HG02870 (cell line): ENCODE measurements around the gene DLG1.

ENCODE experiments used
- ATAC-seq: cut with Tn5 transposase; IDR thresholded peaks from one replicate; pipeline ENCODE4 v1.9.1; 2021; ENCODE audit warnings: mild to moderate bottlenecking, moderate library complexity; ENCODE audit not compliant: unreplicated experiment

DLG1 gene

DNA sequence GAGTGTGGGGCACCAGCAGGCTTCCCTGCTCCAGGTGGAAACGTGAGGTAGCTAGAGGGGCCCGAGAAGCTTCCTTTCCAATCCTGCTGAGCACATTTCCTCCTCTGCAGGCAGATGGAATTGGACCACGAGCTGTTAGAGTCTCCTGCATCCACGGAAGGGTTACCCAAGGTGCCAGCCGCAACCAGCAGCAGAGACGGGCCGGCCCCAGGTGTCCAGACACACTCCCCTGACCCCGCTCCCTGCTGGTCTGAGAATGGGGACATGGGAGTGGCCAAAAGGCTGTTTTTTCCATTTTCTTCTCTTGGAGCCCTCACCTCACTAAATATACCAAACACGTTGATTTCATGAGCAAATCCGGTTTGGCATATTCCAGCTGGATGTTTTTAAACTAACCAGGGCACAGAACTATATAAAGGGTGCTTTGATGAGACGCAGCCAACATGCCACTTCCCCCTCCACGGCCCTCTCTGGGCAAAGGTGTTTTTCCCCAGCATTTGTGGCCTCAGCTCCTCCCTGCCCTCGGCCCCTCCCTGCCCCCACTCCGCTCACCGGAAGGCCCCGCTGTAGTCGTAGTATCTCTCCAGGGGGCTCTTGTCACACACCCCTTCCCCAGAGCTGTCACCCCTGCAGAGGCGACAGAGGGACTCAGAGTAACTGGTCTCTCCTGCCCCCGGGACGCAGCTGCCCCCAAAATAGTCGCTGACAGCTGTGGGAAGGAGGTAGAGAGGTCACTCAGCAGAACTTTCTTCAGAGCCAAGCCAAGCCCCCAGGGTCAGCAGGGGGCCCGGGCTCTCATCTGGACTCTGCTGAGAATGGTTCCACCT lies 275.8 kb downstream of the DLG1 start:
- ATAC-seq: no peak

DNA sequence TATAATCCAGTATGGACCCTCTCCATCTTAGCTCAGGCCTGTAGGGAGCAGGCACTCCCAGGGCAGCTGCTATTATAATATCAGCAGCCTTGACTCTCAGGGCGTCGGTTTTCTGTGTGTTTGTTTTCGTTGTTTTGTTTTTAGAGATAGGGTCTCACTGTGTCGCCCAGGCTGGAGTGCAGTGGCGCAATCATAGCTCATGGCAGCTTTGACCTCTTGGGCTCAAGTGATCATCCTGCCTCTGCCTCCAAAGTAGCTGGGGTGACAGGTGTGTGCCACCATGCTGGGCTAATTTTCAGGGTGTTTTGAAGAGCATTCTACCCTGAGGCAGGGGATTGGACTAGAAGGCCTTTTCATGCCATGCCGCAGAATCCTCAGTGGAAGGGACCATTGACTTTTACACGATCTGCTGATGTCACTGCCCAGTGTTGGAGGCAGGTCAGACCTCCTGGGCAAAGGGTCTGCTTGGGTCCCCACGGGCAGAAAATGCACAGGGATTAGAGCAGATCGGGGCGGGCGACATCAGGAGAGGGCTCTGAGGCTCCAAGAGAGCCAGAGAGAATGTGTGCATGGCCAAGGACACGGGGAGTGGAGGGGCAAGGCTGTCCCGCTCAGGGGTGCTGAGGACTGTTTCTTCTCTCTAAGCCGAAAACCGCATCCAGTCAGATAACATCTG lies 276.5 kb downstream of the DLG1 start:
- no peak for ATAC-seq

DNA sequence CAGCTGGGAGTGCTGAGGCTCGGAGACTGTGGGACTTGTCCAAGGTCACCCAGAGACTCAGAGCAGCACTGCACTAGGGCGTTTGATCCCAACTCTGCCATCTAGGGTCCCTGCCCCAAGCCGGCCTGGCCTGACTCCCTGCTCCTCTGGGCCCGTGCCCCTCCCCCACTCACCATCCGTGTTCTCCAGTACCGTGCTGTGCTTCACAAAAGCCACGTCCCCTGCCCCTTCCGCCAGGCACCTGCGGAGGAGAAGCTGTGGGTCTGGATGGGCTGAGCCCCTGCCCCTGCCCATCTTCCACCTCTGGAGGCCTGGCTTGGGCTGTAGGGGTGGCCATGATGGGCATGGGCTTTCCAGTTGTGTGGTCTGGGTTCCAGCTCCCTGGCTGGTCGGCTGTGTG lies 277.2 kb downstream of the DLG1 start:
- no peak for ATAC-seq

DNA sequence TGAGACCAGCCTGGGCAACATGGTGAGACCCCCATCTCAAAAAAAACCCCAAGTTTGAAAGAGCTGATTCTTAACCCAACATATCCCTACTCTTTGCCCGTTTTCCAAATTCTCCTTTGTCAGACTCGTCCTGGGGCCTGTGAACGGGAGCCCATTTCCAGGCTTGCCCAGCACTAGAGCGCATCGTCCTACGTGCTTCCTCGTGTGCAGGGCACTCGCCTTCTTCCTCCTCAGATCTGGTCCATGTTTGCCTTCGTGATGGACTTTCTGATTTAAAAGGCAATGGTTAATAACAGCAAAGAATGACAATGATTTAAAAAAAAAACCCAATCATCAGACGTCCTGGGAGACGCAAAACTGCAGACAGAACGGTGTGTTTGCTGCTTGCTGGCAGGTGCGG lies 278.9 kb downstream of the DLG1 start:
- ATAC-seq: no peak

DNA sequence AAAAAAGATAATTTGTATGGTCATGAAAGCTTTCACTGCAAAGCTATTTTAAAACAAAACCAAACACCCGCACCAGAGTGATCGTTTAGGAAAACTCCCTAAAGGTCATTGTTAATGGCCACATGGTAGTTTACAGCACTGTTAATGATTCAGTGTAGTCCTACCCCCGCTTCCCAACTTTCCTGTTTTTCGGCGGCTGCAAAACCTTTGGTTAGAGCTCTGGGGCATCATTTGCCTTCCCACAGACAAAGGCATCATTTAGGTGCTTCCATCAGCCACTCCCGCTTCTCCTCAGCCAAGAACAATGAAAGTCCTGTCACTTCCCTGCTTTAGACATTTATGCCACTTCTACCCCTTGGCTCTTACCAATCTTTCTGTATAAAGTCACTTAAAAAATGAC lies 279.4 kb downstream of the DLG1 start:
- no peak for ATAC-seq

DNA sequence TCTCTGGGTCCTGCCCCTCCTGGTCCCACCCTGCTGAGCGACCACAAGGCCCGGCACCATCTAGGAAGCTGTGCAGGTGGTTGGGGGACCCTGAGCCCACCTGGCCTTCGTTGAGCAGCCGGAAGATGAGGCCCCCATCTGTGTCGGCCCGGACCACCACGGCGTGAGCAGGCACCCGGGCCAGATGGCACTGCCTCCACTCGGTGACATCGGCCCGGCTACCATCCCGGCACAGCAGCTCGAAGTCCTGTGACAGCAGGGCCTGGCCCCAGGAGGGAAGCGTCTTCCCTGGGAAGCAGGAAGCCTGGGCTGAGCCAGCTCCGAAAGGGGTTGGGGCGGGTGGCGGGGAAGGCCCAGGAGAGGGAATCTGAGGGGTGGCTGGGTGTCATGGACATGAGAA lies 281.4 kb downstream of the DLG1 start:
- no peak for ATAC-seq

DNA sequence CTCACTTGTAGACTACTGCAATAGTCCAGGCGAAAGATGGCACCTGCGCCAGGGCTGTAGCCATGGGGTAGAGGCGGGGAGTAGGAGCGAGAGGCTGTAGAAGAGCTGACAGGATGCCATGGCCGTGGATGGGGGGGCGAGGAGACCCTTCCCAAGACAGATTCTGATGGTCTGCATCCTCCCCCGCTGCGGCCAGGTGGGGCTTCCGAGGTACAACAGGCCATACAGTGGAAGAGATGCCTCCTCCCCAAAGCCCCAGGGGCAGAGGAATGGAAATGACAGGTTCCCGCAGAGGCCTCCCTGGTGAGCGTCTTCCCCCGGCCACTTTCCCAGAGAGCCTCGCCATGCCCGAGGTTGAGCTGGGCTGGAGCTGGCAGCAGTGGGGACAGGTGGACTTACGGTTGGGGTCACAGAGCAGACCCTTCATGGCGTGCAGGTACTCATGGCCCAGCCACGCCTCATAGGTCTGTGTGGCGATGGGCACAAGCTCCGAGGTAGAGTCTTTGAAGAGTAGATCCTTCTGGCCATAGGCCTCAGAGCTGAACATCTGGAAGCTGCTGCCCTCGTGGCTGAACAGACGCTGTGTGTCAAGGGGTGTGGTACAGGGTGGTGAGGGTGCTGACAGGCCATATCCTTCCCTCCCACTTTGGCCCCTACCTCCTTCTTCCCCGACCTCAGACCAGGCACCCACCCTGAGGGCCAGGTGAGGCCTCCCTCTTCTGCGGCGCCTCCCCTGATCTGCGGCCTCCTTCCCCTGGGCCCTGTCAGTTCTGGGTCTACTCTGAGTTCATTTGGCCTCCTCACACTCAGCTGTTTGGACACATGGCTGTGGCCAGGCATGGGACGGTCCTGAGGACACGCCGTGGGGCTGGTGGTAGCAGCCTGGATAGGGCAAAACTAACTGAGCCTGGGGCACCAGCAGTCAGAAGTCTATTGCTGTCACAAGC lies 282.3 kb downstream of the DLG1 start:
- ATAC-seq: no peak

DNA sequence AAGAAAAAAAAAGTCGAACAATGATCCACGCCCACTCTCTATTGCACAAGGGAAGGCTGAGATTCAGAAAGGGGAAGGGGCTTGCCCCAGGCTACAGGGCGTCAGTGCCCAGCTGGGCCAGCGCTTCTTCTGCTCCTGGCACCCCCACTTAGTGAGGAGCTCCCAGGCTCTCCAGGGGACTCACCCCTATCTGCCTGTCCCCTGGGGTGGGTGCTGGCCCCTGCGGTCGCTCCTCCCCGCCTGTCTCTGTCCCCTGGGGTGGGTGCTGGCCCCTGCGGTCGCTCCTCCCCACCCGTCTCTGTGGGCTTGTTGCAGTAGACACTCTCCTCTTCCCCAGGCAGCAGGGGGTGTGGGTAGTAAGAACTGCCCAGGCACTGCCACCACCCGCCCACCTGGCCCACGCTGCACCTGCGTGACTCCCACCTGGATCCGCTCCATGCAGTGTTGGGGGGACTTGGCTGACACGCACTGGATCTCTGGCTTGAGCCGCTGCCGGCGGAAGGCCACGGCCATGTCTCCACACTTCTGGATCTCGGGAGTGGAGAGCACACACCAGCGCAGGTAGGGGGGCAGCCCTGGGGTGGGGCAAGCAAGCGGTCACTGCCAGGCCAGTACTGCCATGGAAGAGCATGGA lies 283.4 kb downstream of the DLG1 start:
- ATAC-seq: no peak

DNA sequence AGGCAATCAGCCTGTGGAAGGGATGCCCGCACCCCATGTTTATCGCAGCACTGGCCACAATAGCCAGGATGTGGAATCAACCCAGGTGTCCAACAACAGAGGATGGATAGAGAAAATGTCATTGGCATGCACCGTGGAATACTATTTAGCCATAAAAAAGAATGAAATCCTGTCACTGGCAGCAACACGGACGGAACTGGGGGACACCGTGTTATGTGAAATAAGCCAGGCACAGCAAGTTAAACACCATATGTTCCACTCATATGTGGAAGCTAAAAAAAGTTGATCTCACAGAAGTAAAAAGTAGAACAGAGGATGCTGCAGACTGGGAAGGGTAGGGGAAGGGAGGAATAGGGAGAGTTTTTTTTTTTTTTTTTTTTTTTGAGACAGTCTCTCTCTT lies 284.4 kb downstream of the DLG1 start:
- no peak for ATAC-seq

DNA sequence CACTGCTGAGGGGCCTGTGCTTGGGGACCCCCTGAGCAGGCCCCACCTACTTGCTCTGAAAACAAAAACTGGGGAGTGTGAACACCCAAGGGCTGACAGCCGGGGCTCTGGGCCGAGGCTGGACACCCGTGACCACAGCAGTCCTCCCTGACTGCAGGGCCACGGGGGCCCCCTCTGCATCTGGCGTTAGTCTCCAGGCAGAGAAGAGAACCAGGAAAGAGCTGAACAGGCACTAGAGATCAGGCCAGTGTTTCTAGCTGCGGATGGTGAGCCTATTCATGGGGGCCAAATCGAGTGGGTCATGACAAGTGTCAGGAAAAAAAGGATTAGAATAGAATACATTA lies 285.9 kb downstream of the DLG1 start:
- ATAC-seq: no peak

DNA sequence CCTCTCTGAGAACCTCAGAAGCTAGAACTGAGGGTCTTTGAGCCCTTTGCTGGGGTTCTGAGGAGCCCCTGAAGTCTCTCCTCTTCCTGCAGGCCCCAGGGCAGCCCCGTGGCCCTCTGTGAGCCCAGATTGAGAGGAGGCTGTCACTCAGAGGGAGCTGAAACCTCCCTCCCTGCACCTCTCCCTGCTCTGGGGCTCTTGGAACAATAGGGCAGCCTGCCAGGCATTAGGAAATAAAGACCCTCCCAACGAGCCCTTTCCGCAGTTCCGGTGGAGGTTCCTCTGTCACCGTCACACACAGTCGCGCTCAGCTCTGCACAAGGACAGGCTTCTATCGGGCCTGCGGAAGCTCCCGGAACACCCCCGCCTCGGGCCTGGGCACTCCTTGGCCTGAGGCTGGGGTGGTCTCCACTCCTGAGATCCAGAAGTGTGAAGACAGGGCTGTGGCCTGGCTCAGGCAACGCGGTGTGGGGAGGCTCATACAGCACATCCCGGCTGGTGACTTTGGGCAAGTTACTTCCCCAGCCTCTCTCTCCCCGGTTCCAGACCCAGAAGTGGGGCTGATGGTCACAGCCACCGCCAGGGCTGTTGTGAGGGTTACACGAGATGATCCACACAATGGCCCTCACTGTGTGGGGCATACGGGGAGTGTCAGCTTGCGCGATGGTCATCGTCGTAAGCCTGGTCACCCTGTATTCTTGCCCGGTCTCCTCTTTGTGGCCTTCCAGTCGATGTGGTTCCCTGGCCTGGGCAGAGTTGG lies 286.5 kb downstream of the DLG1 start:
- ATAC-seq: no peak

DNA sequence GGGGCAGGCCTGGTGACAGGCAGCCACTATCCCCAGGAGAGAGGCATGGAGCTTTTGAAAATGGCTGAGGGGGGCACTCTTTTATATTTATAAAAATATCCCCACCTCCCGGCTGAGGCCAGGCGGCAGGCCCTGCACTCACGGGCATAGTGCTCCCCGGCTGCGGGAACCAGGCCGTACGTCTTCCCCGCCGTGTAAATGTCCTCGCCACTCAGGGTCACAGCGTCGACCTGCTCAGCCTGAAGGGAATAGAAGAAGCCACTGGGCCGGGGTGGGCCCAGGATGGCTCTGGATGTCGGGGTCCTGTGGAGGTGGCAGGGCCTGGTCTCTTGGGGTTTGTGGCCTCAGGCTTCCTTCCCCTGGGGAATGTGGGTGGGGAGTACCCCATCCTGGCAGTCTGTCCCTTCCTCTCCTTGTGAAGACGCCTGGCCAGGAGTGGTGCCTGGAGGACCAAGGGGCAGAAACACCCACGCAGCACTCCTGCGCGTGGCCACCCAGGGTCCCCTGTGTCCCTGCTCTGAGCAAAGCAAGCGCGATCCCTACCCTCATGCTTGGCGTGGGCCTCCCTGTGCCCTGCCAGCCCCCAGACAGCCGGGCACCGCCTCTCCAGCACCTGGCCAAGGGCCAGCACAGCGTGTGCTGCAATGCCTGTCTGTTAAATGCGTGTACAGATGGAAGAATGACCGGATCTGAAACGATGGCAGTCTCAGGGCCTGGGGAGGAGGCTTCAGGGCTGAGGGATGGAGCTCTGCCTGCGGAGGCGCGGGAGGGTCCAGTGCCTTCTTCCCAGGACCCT lies 287.7 kb downstream of the DLG1 start:
- no peak for ATAC-seq

DNA sequence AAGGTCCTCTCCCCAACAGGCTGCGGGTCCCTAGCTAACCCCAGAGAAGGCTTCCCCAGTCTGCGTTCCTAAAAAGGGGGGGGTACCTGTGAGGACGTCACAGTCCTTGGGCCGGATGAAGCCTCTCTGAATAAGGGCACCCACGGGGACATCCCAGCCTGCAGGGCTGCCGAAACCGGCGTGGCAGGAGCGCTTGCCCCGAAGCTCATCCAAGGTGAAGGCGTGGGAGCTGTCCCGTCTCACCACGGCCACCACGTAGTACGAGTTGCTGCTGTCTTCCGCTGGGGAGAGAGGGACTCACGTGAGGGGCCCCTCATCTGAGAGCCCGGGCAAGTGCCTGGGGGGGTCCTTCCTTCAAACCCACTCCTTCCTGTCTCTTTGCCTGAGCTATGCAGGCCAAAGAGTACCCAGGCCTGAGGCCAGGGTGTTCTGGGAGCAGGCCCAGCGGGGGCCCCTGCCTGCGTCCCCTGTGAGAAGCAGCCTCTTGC lies 288.8 kb downstream of the DLG1 start:
- no peak for ATAC-seq

DNA sequence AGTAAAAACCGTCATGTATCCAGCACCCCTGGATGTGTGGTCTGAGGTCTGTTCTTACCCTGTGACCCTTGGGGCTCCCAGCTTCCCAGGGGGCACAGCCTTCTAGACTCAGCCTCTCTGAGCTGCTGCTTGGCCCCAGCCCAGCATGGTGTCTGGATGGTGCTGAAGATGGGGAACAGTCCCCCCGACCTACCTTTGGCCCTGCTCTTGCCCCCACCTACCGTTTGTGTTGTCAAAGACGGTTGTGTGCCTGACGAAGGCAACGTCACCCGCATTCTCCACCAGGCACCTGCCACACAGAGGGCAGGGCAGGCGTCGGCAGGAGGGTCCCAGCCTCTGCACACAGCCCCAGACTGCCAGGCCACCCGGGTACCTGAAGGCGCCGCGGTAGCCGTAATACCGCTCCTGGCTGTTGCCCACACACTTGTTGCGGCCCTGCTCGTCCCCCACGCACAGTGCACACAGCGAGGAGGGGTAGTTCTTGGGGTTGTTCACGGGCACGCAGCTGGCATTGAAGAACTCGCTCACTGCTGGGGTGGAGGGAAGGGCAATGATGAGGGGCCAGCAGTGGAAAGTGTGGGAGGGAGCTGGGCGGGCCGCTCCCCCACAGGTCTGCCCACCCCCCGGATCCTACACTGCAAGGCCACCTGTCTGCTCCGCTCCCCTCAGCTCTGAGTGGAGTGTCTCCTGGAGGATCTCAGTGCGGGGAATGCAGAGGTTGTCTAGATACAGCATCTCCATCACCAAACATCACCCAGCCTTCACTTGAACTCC lies 289.8 kb downstream of the DLG1 start:
- no peak for ATAC-seq

DNA sequence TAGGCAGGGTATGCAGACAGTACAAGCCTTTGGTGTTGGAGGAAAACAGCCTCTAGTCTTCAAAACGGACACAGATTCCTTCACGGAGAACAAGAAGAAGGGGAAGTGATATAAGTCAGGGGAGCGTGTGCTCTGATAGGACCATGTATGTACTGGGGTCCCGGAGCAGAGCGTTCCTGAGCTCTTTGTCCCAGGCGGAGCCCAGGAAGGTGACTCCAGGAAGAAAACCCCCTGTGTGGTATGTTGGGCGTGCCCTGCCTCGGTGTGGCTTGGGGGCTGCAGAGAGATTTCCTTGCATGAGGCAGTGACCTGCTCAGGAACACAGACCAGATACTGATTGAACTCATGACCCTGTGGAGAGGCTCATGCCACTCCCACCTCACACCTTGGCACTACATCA lies 290.5 kb downstream of the DLG1 start:
- ATAC-seq: no peak

DNA sequence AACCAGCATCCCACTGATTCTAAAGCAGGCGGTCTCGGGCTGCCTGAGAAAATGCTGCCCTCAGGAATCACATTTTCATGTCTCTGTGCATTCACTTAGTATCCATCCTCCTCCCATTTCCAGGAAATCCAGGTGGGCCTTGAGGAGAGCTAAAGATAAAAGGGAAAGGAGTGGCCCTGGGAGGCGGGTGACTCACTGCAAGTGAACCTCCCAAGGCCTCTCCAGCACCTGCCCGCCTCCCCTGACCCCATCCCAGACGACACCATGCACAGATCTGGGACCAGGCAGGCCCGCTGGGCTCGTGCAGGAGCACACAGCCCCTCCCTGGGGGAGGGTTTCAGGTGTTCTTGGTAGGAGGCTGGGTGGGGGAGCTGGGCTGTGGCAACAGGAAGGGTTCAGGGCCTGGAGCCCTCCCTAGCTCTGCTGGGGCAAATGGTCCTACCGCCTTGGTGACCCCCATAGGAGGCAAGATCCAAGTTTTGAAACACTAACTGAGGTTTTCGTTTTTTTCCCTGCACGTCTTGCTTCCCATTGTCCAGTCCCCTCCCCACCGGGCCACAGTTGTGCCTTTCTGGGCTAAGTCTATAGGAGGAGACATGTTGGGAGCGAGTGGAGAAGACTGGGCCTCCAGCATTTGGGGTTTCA lies 291.0 kb downstream of the DLG1 start:
- ATAC-seq: no peak

DNA sequence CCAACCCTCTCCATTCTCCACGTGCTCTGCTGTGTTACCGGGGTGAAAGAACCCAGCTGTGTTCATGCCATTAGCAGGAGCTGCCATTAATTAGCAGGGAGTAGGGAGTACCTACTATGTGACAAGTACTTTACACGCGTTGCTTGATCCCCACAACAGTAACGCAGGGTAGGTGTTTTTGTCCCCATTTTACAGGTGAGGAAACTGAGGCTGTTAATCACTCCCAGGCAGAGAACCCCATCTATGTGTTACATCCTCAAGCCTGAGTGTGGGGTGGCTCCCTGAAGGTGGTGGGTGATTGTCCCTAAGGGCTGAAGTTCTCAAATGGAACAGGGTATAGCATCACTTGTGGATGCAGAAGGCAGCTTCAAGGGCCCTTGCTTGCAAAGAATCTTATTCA lies 291.6 kb downstream of the DLG1 start:
- ATAC-seq: no peak

DNA sequence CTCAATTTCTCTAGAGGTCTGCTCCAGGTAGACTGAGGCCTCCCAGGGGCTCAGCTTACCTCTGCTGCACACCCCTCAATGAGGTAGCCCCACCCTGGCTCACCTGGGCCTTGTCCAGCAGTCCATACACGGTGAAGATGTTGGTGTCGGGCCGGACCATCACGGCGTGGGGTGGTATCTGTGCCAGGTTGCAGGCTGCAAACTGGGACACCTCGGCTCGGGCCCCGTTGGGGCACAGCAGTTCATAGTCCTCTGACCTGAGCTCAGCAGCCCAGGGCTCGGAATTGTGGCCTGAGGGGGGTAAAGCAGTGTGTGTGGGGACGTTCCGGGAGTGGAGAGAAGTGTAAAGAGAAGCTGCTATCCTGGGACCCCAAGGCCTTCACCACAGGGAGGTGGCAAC lies 292.0 kb downstream of the DLG1 start:
- no peak for ATAC-seq
